Frontal cortex (tissue), 4 donors: ENCODE results near the gene GAL3ST3. TPM values are rescaled to one million over a fixed set of nuclear protein-coding genes. Genes with fewer than 3 reads are reported as not detected.
"Not testable (repeated sequence)": the region's sequence is repeated elsewhere in the genome, so short reads cannot be mapped to it uniquely, and the experiment has no call there.

ENCODE experiments used
- DNase-seq, 2 donors: peaks; one replicate each; pipeline ENCODE4 v3.0.0; 2012; ENCODE audit warnings: low spot score in 2 of 2
- FAIRE-seq: peaks from 2 replicates; lab custom pipeline; 2012; peaks lifted over from hg19 to GRCh38; lab: Jason Lieb, UNC
- total RNA-seq: library from RNA; depleted of rRNA; stranded (reverse); fragments of >200 nt; gene quantifications from one replicate; pipeline ENCODE4 v1.2.3, GENCODE V29; 2014
- donor health status: control.
- donor health status: control.
- donor health status: control.

The GAL3ST3 gene
- total RNA-seq, 1 donor from 2014 or later, result 10.6 TPM

- DNase-seq (no peak), FAIRE-seq (no peak)
Measured at GRCh38 chr11:66016793-66017177, 32.2 kb downstream of the GAL3ST3 start.

- FAIRE-seq, result no peak
Measured at GRCh38 chr11:66015936-66016792, 32.8 kb downstream of the GAL3ST3 start.

DNA sequence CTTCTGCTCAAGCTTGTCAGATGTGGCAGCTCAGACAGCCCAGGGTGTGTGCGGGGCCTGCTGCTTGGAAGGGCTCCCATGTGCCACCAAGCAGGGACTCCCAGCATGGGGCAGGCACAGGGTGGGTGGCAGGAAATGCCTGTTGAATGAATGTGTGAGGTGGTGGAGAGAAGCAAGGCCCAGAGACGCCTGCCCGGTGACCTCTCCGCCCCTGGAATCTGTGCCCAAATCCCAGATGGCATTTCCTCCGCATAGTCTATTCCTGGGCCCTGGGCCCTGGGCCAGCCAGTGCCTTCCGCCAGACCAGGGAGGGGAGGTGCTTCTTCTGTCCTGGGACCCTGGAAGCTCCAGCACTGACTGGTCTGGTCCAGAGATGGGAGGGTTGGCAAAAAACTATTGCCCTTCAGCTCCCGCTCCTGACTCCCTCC lies 33.5 kb downstream of the GAL3ST3 start:
- FAIRE-seq, result no peak
- no peak for DNase-seq

More at GRCh38 chr11:66015936-66016792, 32.8 kb downstream of the GAL3ST3 start:
- no peak for DNase-seq

GRCh38 chr11:66014804-66015453 lies 34.0 kb downstream of the GAL3ST3 start:
- FAIRE-seq (no peak), DNase-seq (no peak)

DNA sequence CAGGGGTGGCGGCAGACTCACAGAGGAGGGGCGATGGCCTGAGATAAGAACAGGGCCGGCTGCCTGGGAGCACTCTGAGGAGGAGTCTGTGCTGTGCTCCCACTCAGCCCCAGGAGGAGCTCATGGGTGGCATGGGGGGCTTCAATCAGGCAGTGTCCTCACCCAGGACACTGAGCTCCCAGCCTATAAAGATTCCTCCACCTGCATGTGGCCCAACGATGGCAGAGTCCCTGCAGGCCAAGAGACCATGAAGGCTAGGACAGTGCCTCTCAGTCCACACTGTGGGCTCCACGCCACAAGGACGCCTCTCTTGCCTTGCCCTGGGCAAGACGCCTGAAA lies 35.2 kb downstream of the GAL3ST3 start:
- FAIRE-seq (no peak), DNase-seq (no peak)

DNA sequence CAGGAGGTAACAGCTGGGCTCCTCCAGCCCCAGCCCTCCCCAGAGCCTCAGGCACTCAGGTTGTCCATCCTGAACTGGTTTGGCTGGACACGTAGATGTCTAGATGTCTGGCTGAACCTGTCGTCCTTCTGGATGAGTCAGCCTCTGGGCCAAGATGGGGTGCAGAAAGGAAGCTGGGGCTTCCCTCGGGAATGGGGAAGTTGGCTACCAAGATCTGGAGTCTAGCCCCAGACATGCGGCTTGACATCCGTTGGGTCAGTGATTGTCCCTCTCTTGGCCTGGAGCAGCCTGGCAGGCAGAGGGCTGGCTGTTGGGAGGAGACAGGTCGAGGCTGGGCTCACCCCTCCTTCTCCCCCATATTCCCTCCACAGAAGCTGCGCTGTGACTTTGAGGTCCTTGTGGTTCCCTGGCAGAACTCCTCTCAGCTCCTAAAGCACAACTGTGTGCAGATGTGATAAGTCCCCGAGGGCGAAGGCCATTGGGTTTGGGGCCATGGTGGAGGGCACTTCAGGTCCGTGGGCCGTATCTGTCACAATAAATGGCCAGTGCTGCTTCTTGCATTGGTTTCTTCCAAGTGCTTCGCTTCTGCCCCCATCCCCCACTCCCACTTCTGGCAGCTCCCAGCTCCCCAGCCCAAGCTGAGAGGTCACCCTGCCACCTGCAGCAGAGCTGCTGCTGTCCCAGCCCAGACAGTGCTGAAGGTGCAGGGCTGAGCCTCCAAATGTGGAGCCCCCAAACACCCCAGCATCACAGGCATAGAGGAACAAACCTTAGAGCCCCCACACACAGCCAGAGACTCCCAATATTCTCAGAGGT lies 35.8 kb downstream of the GAL3ST3 start:
- FAIRE-seq, result no peak
- DNase-seq, result no peak

DNA sequence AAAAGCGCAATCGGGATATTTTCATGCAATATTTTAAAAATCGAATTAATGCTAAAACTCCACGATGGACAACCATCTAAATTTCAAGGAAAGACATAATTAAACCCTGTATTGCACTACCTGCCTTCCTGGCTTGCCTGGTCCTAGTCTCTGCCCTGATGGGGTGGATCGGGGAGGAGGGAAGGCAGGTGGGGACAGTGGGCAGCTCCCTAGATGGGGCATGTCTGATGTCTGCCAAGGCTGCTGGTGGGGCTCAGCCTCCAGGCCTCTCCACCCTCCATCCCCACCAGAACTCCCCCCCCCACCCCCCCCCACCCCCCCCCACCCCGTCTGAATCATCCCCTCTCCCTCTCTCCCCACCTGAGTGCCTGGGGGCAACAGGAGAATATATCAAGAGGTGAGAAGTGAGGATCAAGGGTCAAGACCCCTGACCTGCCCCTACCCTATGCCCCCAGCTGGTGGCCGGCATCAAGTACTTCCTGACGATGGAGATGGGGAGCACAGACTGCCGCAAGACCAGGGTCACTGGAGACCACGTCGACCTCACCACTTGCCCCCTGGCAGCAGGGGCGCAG lies 36.5 kb downstream of the GAL3ST3 start:
- FAIRE-seq (no peak), DNase-seq (no peak)

GRCh38 chr11:66011785-66012303 lies 37.1 kb downstream of the GAL3ST3 start, which contains the start of gene CST6:
CST6 (plus strand) TSS chr11:66012008; CDS start chr11:66012045, 37 bp downstream.
- FAIRE-seq (no peak), DNase-seq (no peak)

GRCh38 chr11:66011239-66011784 lies 37.6 kb downstream of the GAL3ST3 start:
- FAIRE-seq (no peak), DNase-seq (no peak)

DNA sequence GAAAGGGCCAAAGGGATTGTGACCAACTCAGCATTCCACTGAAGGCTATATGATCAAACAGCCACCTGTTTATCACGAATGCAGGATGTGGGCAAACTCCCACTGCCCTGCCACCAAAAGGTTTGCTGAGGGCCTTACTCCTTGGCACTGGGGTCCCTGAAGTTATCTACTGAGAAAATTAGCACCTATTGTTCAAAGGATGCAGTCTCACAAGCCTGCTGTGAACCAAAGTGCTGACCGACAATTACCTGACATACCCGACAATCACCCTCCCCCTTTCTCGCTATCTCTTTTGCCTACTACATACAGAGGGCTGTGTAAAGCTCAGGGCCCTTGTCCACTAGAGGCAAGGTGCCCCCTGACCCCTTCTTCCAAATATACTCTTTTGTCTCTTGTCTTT lies 38.9 kb downstream of the GAL3ST3 start:
- not testable (repeated sequence) for FAIRE-seq, DNase-seq

DNA sequence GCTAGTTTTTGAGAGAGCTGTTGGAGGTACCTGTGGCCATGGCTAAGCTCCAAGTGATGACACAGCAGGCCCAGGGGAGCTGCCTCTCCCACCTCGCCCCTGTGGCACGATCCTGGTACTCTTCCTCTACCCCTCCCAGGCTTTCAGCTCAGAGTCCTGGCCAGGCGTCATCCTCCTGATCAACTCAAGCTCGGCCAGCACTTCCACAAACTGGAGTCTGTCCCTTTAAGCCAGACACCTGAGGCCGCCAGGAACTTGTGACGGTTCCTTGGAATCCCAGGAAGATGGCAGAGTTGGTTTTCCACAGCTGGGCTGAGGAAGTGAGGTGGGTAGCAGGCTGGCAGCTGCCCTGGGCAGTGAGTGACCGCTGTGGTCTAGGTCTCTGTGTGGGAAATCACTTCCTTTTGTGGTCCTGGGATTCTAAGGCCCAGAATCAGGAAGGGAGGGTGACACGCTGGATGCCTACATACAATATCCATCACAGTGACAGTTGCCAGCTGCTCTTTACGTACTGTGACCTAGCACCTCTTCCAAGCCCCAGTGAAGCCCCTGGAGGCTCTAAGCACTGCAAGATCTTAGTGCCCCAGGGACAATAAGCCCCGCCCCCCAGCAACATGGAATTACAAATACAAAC lies 40.4 kb downstream of the GAL3ST3 start:
- no peak for FAIRE-seq
- DNase-seq, result no peak

DNA sequence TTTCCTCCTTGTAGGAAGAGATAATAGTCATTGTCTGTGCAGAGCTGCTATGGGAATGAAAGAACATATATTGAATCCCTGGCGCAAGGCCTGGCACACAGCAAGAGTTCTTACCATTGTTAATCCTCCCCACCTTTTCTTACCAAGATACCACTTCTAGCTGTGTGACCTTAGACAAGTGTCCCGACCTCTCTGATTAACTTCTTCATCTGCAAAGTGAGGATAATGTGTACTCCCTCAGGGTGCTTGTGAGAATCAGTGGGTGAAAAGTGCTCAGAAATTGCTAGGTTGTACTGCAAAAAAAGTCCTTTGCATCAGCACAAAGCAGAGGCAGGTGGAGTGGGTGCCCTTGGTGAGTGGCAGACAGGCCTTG lies 40.9 kb downstream of the GAL3ST3 start:
- no peak for DNase-seq
- FAIRE-seq, result no peak

GRCh38 chr11:66007201-66007634 lies 41.7 kb downstream of the GAL3ST3 start:
- DNase-seq (no peak), FAIRE-seq (no peak)

GRCh38 chr11:66006891-66007176 lies 42.1 kb downstream of the GAL3ST3 start:
- FAIRE-seq, result no peak
- DNase-seq, result no peak

DNA sequence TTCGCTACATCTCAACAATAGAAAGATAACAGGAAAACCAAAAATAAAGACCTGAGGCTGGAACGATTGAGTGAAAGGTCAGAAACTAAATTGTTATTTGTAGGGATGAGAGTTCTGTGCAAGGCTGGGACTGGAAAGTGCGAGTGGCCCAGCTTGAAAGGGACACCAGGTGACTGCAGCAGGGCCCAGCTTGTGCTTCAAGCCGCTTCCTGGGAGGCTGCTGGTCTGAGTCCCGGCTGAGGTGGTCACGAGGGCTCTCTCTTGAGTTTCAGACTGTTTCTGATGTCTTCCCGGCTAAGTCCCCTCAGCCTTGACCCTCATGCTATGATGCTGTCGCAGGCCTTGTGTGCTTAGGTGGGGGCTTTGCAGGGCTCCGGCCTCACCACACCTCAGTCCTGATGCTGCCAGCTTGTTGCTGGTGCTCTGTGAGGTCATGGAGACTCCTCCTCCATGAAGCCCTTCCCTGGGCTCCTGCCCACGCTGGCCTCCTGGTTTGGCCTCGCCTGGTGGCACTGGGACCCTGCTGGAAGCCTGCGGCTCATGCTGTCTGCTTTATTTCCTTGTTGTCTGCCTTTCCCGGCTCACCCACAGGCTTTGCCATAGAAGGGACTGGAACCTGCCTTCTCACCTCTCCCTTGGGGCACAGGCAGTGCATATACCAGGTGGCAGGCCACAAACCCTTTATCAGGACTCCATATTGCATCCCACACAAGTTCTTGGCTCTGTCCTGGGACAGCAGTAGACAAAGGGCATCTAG lies 42.6 kb downstream of the GAL3ST3 start:
- no peak for DNase-seq
- no peak for FAIRE-seq

DNA sequence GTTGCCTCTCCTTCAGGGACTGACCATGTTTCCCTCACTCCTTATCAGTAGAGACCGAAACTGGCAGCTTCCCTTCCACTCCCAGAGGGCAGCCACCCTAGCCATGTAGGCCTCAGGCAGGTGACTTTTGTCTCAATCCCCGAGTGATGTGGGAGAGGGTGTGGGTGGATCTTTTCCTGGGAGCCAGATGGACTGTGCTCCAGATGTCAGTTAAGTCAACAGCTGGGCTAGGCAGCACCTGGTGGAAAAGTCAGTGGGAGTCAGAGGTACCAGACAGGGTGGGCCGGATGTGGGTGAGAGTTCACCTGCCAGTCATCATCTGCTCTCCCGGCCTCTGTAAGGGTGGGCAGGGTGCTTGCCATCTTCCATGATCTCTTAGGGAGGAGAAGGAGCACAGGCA lies 44.8 kb downstream of the GAL3ST3 start:
- DNase-seq (no peak), FAIRE-seq (no peak)

DNA sequence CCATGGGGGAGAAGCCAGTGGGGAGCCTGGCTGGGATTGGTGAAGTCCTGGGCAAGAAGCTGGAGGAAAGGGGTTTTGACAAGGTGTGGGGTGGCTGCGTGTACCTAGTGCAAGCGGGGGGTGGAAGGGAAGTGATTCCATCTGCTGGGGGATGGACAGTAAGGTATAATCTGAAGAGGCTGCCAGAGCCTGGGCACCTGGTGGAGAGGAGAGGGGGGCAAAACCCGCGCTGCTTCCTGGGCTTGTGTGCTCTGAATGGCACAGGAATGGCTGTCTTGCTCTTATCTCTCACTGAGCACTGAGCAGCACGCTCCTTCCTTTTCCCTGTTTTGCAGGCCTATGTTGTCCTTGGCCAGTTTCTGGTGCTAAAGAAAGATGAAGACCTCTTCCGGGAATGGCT lies 45.7 kb downstream of the GAL3ST3 start:
- FAIRE-seq (no peak), DNase-seq (no peak)

DNA sequence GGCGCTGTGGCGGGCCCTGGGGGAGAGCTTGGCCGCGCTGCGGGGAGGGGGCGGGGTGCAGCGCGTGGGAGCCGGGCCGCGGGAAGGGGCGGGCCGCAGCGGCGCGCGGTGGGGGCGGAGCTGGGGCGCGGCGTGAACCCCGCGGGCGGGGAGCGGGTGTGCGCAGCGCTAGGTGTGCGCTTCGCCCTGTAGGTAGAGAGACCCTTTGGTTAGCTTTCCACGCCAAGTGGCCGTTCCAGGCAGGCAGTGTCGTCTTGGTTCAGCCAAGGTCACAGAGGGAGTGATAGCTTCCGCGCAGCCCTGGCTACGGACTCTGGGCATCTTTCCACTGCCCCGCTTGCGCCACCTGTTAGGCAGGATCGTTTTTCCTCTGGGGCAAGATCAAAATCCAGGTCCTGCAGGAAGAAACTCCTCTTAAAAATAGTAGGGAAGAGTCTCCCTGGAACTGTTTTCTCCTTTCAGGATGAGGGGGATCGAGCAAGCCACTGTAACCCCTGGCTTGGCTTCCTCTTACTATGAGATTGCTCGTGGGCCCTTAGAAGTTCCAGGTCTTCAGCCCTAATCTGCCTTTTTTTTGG lies 46.2 kb downstream of the GAL3ST3 start:
- FAIRE-seq, result no peak
- DNase-seq, result peak; percentile 85 to 86
